Gastroesophageal sphincter (tissue), 4 donors: ENCODE measurements around the gene RAB3B. TPM values are rescaled to one million over a fixed set of nuclear protein-coding genes. Genes with fewer than 3 reads are reported as not detected.

Experiments used
- ATAC-seq: fragments of 150-250 bp; one replicate; pipeline ENCODE4 v1.9.1; 2016; ENCODE audit warnings: mild to moderate bottlenecking, moderate library complexity
- H3K27ac ChIP-seq, 4 donors: fragments of 200-600 bp; sonication (generic) in 3 of 4; 1 replicate in 3 of 4; 2 replicates in 1 of 4; pipeline ENCODE4 v1.5.1; 2016 to 2019
- H3K27me3 ChIP-seq: fragments of 200-600 bp; sonication (generic); one replicate; pipeline ENCODE4 v1.5.1; 2019
- H3K36me3 ChIP-seq, 2 donors: fragments of 200-600 bp; sonication (generic); one replicate each; pipeline ENCODE4 v1.5.1; 2019; ENCODE audit warnings: control low read depth in 1 of 2
- H3K4me1 ChIP-seq, 3 donors: fragments of 200-600 bp; sonication (generic); 1 replicate in 2 of 3; 2 replicates in 1 of 3; pipeline ENCODE4 v1.5.1; 2016 to 2019; ENCODE audit warnings: control low read depth in 2 of 3
- H3K4me3 ChIP-seq, 2 donors: fragments of 200-600 bp; sonication (generic); one replicate each; pipeline ENCODE4 v1.5.1; 2019; ENCODE audit warnings: mild to moderate bottlenecking in 1 of 2, moderate library complexity in 1 of 2
- H3K9me3 ChIP-seq, 3 donors: fragments of 200-600 bp; sonication (generic); one replicate each; pipeline ENCODE4 v1.5.1; 2017 to 2019; ENCODE audit warnings: control low read depth in 2 of 3
- CTCF ChIP-seq, 4 experiments: fragments of 200-600 bp in 2 of 4; fragments of 450-650 bp in 2 of 4; sonication (generic) in 1 of 4; IDR thresholded peaks; one replicate each; pipeline ENCODE4 v1.5.1; 2017 to 2019; ENCODE audit warnings: antibody characterized with exemption in 4 of 4, mild to moderate bottlenecking in 2 of 4, moderate library complexity in 2 of 4
- EP300 ChIP-seq: sonication (generic); formaldehyde crosslinking; IDR thresholded peaks from one replicate; pipeline ENCODE4 v1.6.1; 2017; ENCODE audit warnings: antibody characterized with exemption, mild to moderate bottlenecking
- POLR2A ChIP-seq, 2 donors: fragments of 450-650 bp; IDR thresholded peaks; one replicate each; pipeline ENCODE4 v1.6.1; 2017; ENCODE audit warnings: antibody characterized with exemption in 2 of 2, mild to moderate bottlenecking in 2 of 2, moderate library complexity in 1 of 2
- POLR2AphosphoS5 ChIP-seq: sonication (generic); formaldehyde crosslinking; IDR thresholded peaks from one replicate; pipeline ENCODE4 v1.6.1; 2017; ENCODE audit warnings: antibody characterized with exemption
- whole genome bisulfite sequencing, 2 donors: methylation state at CpG; one replicate each; pipeline ENCODE4 v1.1.5; 2018; ENCODE audit warnings: low coverage in 1 of 2; 5-methylcytosine and 5-hydroxymethylcytosine counted together
- total RNA-seq, 4 donors: library from RNA; depleted of rRNA; stranded (reverse); fragments of >200 nt; gene quantifications; one replicate each; pipeline ENCODE4 v1.1.0, GENCODE V29; 2016

Gene RAB3B
- total RNA-seq, 4 donors from 2014 or later, result under 0.01 to 0.81 (median 0.34) TPM

GRCh38 chr1:51978099-51978498 lies 12.4 kb downstream of the RAB3B start:
- no peaks in the 10 kb centered on the region for H3K9me3 ChIP-seq
- no peak overlapping the region for H3K4me3 ChIP-seq
- no peaks in the 10 kb centered on the region for H3K27me3 ChIP-seq
- ATAC-seq, result no peak
- no peaks in the 10 kb centered on the region for H3K36me3 ChIP-seq
- TF ChIP-seq CTCF (IDR thresholded peaks at IDR 0.05) (no peak), POLR2A (IDR thresholded peaks at IDR 0.05) (no peak), EP300 (no peak), POLR2AphosphoS5 (no peak)
- H3K4me1 ChIP-seq, result no peaks in the 10 kb centered on the region
- no peak overlapping the region for H3K27ac ChIP-seq

GRCh38 chr1:51976846-51977602 lies 13.5 kb downstream of the RAB3B start:
- WGBS, 2 donors, result 90 to 93% methylated on average over 9 to 12 of the region's 12 CpGs
- no peaks in the 10 kb centered on the region for H3K27me3 ChIP-seq
- H3K4me3 ChIP-seq, result no peak overlapping the region
- H3K4me1 ChIP-seq, result no peaks in the 10 kb centered on the region
- no peak for ATAC-seq
- TF ChIP-seq EP300 (no peak), POLR2AphosphoS5 (no peak), CTCF (IDR thresholded peaks at IDR 0.05) (no peak), POLR2A (IDR thresholded peaks at IDR 0.05) (no peak)
- H3K27ac ChIP-seq, result no peak overlapping the region
- H3K36me3 ChIP-seq, result no peaks in the 10 kb centered on the region
- no peaks in the 10 kb centered on the region for H3K9me3 ChIP-seq

GRCh38 chr1:51973587-51974474 lies 16.7 kb downstream of the RAB3B start:
- Histone ChIP-seq H3K27me3 (no peaks in the 10 kb centered on the region), H3K27ac (no peak overlapping the region), H3K4me1 (no peaks in the 10 kb centered on the region), H3K36me3 (no peaks in the 10 kb centered on the region), H3K4me3 (no peak overlapping the region), H3K9me3 (no peaks in the 10 kb centered on the region)
- no peak for ATAC-seq
- 71 to 75% methylated on average over 1 of the region's 1 CpG for WGBS, 2 donors
- TF ChIP-seq CTCF (IDR thresholded peaks at IDR 0.05), result no peak
- no peak for TF ChIP-seq POLR2AphosphoS5
- no peak for TF ChIP-seq POLR2A (IDR thresholded peaks at IDR 0.05)
- no peak for TF ChIP-seq EP300

GRCh38 chr1:51969038-51969705 lies 21.3 kb downstream of the RAB3B start:
- Histone ChIP-seq H3K27ac (no peak overlapping the region), H3K4me3 (no peak overlapping the region), H3K27me3 (peaks cover 26% of the 10 kb centered on the region), H3K4me1 (no peaks in the 10 kb centered on the region), H3K9me3 (peaks cover 0 to 7% (median 0%) of the 10 kb centered on the region in 3 donors), H3K36me3 (no peaks in the 10 kb centered on the region)
- TF ChIP-seq POLR2AphosphoS5, result no peak
- no peak for TF ChIP-seq POLR2A (IDR thresholded peaks at IDR 0.05)
- no peak for TF ChIP-seq CTCF (IDR thresholded peaks at IDR 0.05)
- TF ChIP-seq EP300, result no peak
- no peak for ATAC-seq
- WGBS, 2 donors, result 72 to 86% methylated on average over 6 to 8 of the region's 8 CpGs
